SK-N-SH treated with all-trans-retinoic acid at 6 μM for 48 hours (cell line): ENCODE measurements around the gene MRTFA.
"Not testable (repeated sequence)": the region's sequence is repeated elsewhere in the genome, so short reads cannot be mapped to it uniquely, and the experiment has no call there.

Experiments used
- ATAC-seq: fragments of 200-7000 bp; cut with Tn5 transposase; 3 replicates; pipeline ENCODE4 v1.9.1; 2020; ENCODE audit warnings: mild to moderate bottlenecking, moderate library complexity
- ARNTL ChIP-seq: fragments of 450-650 bp; formaldehyde crosslinking; IDR thresholded peaks from 2 replicates; pipeline ENCODE4 v1.5.0; 2020; ENCODE audit warnings: low read depth, mild to moderate bottlenecking, moderate library complexity, borderline replicate concordance
- CSDC2 ChIP-seq: fragments of 250-450 bp; sonication (Bioruptor Pico); IDR thresholded peaks from 2 replicates; pipeline ENCODE4 v1.5.0; 2020; ENCODE audit warnings: mild to moderate bottlenecking, moderate library complexity
- ESRRG ChIP-seq: fragments of 250-450 bp; sonication (Bioruptor Pico); IDR thresholded peaks from 2 replicates; pipeline ENCODE4 v1.6.1; 2021; ENCODE audit warnings: mild to moderate bottlenecking
- GLIS3 ChIP-seq: fragments of 250-450 bp; sonication (Bioruptor Pico); IDR thresholded peaks from 2 replicates; pipeline ENCODE4 v1.5.0; 2020; ENCODE audit warnings: mild to moderate bottlenecking, moderate library complexity
- ISL1 ChIP-seq: fragments of 250-450 bp; sonication (Bioruptor Pico); IDR thresholded peaks from 2 replicates; pipeline ENCODE4 v2.1.2; 2022; ENCODE audit warnings: mild to moderate bottlenecking, moderate library complexity
- PPARA ChIP-seq: fragments of 250-450 bp; sonication (Bioruptor Pico); IDR thresholded peaks from 2 replicates; pipeline ENCODE4 v1.5.0; 2020; ENCODE audit warnings: mild to moderate bottlenecking, borderline replicate concordance
- RARB ChIP-seq: fragments of 250-450 bp; sonication (Bioruptor Pico); IDR thresholded peaks from 2 replicates; pipeline ENCODE4 v1.8.0; 2021; ENCODE audit warnings: mild to moderate bottlenecking, moderate library complexity
- SNAI2 ChIP-seq: fragments of 250-450 bp; sonication (Bioruptor Pico); IDR thresholded peaks from 2 replicates; pipeline ENCODE4 v1.5.0; 2020; ENCODE audit warnings: mild to moderate bottlenecking, moderate library complexity
- TCF4 ChIP-seq: fragments of 250-450 bp; sonication (Bioruptor Pico); IDR thresholded peaks from 2 replicates; pipeline ENCODE4 v1.8.0; 2021; ENCODE audit warnings: mild to moderate bottlenecking, moderate library complexity, borderline replicate concordance
- TOX ChIP-seq: fragments of 250-450 bp; sonication (Bioruptor Pico); IDR thresholded peaks from 2 replicates; pipeline ENCODE4 v1.8.0; 2021; ENCODE audit warnings: mild to moderate bottlenecking, moderate library complexity, borderline replicate concordance
- ZC3H10 ChIP-seq: fragments of 250-450 bp; sonication (Bioruptor Pico); IDR thresholded peaks from 2 replicates; pipeline ENCODE4 v1.5.1; 2021; ENCODE audit warnings: mild to moderate bottlenecking, moderate library complexity
- ZFP3 ChIP-seq: fragments of 250-450 bp; sonication (Bioruptor Pico); IDR thresholded peaks from 2 replicates; pipeline ENCODE4 v1.5.0; 2020; ENCODE audit warnings: mild to moderate bottlenecking, moderate library complexity
- ZFP30 ChIP-seq: fragments of 450-650 bp; formaldehyde crosslinking; IDR thresholded peaks from 2 replicates; pipeline ENCODE4 v1.5.0; 2022; ENCODE audit warnings: mild to moderate bottlenecking, moderate library complexity
- ZNF565 ChIP-seq: fragments of 450-650 bp; formaldehyde crosslinking; conservative IDR thresholded peaks from 2 replicates; pipeline ENCODE4 v1.5.0; 2020; ENCODE audit warnings: low read depth, mild to moderate bottlenecking, moderate library complexity
- ZNF70 ChIP-seq: fragments of 450-650 bp; formaldehyde crosslinking; IDR thresholded peaks from 2 replicates; pipeline ENCODE4 v1.5.0; 2020; ENCODE audit warnings: mild to moderate bottlenecking, moderate library complexity
- ZNF8 ChIP-seq: fragments of 450-650 bp; formaldehyde crosslinking; IDR thresholded peaks from 2 replicates; pipeline ENCODE4 v1.5.0; 2020; ENCODE audit warnings: mild to moderate bottlenecking, moderate library complexity
- TF ChIP-seq, protein P1 (sequence below): fragments of 250-450 bp; sonication (Bioruptor Pico); IDR thresholded peaks from 2 replicates; pipeline ENCODE4 v1.5.0; 2020; ENCODE audit warnings: mild to moderate bottlenecking, moderate library complexity
- TF ChIP-seq, protein P2 (sequence below): fragments of 250-450 bp; sonication (Bioruptor Pico); IDR thresholded peaks from 2 replicates; pipeline ENCODE4 v1.5.1; 2020; ENCODE audit warnings: low read depth, mild to moderate bottlenecking, moderate library complexity
- TF ChIP-seq, protein P3 (sequence below): fragments of 250-450 bp; sonication (Bioruptor Pico); IDR thresholded peaks from 2 replicates; pipeline ENCODE4 v1.5.1; 2021; ENCODE audit warnings: mild to moderate bottlenecking, moderate library complexity
- TF ChIP-seq, protein P4 (sequence below): fragments of 250-450 bp; sonication (Bioruptor Pico); IDR thresholded peaks from 2 replicates; pipeline ENCODE4 v1.8.0; 2021; ENCODE audit warnings: low read depth, mild to moderate bottlenecking, moderate library complexity, borderline replicate concordance
- TF ChIP-seq, protein P5 (sequence below): fragments of 250-450 bp; sonication (Bioruptor Pico); IDR thresholded peaks from 2 replicates; pipeline ENCODE4 v1.8.0; 2020; ENCODE audit warnings: mild to moderate bottlenecking, moderate library complexity, borderline replicate concordance

Gene MRTFA

DNA sequence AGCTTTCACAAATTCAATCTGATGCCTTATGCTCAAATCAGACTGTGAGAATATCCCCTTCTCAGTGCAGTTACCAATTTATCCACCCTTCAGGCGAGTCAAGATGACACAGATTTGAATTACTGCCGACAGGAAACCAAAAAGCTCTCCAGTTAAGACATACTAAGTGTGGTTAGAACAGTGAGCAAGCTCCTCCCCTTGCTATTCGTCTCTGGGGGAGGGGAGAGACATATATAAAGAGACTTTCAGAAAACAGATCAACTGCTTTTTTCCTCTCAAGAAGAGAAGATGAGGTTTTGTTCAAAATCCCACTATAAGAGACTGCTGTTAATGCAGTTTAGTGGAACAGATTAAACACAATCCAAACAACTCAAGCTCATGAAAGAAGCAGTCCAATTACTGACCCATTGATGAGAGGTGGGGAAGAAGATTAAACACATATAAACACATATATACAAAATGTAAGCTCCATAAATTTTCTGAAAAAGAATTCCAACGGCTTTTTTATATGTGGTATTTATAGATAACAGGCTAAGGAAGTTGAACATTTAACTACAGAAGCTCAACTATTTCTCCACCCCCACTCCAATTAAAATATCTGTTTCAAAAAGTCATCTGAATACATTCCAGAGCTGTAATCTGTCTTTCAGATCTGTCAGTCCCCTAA is 102.7 kb downstream of the MRTFA start:
- TF ChIP-seq ESRRG (CRISPR knock-in tag) (no peak), PPARA (CRISPR knock-in tag) (no peak), CSDC2 (CRISPR knock-in tag) (no peak), SNAI2 (CRISPR knock-in tag) (no peak), GLIS3 (CRISPR knock-in tag) (no peak), TOX (CRISPR knock-in tag) (no peak), ARNTL (no peak), ZNF70 (CRISPR knock-in tag) (no peak), ZFP30 (CRISPR knock-in tag) (no peak), TCF4 (no peak), RARB (CRISPR knock-in tag) (no peak), ZFP3 (no peak), ISL1 (CRISPR knock-in tag) (no peak), ZNF565 (CRISPR knock-in tag) (no peak)
- TF ChIP-seq, protein P1, sequence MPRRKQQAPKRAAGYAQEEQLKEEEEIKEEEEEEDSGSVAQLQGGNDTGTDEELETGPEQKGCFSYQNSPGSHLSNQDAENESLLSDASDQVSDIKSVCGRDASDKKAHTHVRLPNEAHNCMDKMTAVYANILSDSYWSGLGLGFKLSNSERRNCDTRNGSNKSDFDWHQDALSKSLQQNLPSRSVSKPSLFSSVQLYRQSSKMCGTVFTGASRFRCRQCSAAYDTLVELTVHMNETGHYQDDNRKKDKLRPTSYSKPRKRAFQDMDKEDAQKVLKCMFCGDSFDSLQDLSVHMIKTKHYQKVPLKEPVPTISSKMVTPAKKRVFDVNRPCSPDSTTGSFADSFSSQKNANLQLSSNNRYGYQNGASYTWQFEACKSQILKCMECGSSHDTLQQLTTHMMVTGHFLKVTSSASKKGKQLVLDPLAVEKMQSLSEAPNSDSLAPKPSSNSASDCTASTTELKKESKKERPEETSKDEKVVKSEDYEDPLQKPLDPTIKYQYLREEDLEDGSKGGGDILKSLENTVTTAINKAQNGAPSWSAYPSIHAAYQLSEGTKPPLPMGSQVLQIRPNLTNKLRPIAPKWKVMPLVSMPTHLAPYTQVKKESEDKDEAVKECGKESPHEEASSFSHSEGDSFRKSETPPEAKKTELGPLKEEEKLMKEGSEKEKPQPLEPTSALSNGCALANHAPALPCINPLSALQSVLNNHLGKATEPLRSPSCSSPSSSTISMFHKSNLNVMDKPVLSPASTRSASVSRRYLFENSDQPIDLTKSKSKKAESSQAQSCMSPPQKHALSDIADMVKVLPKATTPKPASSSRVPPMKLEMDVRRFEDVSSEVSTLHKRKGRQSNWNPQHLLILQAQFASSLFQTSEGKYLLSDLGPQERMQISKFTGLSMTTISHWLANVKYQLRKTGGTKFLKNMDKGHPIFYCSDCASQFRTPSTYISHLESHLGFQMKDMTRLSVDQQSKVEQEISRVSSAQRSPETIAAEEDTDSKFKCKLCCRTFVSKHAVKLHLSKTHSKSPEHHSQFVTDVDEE: no peak
- TF ChIP-seq, protein P2, sequence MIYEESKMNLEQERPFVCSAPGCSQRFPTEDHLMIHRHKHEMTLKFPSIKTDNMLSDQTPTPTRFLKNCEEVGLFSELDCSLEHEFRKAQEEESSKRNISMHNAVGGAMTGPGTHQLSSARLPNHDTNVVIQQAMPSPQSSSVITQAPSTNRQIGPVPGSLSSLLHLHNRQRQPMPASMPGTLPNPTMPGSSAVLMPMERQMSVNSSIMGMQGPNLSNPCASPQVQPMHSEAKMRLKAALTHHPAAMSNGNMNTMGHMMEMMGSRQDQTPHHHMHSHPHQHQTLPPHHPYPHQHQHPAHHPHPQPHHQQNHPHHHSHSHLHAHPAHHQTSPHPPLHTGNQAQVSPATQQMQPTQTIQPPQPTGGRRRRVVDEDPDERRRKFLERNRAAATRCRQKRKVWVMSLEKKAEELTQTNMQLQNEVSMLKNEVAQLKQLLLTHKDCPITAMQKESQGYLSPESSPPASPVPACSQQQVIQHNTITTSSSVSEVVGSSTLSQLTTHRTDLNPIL: no peak
- TF ChIP-seq, protein P3, sequence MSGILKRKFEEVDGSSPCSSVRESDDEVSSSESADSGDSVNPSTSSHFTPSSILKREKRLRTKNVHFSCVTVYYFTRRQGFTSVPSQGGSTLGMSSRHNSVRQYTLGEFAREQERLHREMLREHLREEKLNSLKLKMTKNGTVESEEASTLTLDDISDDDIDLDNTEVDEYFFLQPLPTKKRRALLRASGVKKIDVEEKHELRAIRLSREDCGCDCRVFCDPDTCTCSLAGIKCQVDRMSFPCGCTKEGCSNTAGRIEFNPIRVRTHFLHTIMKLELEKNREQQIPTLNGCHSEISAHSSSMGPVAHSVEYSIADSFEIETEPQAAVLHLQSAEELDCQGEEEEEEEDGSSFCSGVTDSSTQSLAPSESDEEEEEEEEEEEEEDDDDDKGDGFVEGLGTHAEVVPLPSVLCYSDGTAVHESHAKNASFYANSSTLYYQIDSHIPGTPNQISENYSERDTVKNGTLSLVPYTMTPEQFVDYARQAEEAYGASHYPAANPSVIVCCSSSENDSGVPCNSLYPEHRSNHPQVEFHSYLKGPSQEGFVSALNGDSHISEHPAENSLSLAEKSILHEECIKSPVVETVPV (CRISPR knock-in tag): no peak
- TF ChIP-seq, protein P4, sequence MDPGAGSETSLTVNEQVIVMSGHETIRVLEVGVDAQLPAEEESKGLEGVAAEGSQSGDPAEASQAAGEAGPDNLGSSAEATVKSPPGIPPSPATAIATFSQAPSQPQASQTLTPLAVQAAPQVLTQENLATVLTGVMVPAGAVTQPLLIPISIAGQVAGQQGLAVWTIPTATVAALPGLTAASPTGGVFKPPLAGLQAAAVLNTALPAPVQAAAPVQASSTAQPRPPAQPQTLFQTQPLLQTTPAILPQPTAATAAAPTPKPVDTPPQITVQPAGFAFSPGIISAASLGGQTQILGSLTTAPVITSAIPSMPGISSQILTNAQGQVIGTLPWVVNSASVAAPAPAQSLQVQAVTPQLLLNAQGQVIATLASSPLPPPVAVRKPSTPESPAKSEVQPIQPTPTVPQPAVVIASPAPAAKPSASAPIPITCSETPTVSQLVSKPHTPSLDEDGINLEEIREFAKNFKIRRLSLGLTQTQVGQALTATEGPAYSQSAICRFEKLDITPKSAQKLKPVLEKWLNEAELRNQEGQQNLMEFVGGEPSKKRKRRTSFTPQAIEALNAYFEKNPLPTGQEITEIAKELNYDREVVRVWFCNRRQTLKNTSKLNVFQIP: no peak
- ATAC-seq: peak; percentile 66

DNA sequence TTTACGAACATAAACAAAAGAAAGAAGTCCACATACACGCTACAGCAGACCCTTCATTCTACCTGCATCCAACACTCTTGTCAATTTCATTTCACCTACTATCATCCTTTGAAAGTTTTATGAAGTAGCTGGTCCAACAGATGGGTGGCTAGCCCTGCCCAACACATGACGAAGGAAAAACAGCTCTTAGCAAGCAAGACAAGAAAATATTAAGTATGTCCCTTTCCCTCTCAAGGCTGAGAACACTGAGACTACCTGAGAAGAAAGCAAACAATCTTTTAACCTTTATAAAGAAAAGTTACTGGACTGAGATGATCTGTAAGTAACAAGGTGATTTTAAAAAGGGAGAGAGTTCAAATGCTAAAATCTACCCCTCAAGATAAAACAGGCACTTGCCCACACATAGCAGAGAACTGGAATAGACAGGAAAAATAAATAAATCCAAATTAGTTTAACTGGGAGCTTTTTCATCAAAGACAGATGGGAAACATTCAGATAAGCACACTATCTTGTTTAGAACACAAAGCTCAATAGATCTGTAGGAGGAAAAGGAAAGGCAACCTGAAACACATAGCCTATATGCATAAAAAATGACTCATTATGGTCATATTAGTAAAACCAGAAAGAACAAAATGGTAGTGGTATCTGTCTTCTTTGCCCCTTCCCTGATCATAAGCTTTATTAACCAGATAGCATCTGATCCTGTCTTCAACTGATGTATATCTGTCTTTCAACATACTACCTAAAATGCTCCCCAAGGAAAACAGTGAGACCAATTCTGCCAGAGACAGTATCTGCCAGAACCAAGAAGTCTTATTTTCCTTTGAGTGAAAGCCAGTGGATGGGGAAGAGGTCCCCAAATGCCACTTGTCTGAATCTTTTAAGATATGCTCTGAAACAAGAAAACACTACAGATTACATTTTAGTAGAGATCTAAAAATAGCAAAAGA is 104.3 kb downstream of the MRTFA start:
- no peak for TF ChIP-seq ESRRG (CRISPR knock-in tag)
- TF ChIP-seq TOX (CRISPR knock-in tag): no peak
- TF ChIP-seq TCF4: peak; percentile 73; the same call in 1 of the 2 replicates
- ATAC-seq: no peak

DNA sequence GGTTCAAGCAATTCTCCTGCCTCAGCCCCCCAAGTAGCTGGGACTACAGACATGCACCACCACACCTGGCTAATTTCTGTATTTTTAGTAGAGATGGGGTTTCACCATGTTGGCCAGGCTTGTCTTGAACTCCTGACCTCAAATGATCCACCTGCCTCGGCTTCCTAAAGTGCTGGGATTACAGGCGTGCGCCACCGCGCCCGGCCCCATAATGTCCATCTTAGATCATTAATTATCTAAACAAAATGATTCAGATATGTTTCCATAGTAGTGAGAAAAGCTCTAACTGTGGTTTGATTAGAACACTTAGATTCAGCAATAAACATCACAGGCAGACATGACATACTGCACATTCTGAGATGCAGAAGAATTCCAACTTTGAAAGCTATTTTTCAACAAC is 106.1 kb downstream of the MRTFA start:
- ATAC-seq: not testable (repeated sequence)

DNA sequence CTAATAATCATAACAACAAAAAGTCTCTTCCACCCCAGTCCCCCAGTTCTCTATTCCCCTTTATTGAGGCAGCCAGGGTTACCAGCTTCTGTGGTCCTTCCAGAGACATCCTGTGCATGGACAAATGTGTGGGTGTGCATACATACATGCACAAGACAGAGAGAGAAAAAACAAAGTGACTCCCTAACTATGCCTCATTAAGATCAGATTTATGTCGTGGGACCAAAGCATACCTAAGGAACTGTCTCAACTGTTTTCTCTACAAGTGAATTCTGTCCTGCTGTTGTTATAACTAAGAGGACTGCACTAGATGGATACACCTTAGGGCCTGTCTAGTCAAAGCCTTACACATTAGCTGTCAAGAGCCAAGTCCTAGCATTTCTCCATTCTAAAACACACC is 106.7 kb downstream of the MRTFA start:
- ATAC-seq: no peak
- TF ChIP-seq, protein P5, sequence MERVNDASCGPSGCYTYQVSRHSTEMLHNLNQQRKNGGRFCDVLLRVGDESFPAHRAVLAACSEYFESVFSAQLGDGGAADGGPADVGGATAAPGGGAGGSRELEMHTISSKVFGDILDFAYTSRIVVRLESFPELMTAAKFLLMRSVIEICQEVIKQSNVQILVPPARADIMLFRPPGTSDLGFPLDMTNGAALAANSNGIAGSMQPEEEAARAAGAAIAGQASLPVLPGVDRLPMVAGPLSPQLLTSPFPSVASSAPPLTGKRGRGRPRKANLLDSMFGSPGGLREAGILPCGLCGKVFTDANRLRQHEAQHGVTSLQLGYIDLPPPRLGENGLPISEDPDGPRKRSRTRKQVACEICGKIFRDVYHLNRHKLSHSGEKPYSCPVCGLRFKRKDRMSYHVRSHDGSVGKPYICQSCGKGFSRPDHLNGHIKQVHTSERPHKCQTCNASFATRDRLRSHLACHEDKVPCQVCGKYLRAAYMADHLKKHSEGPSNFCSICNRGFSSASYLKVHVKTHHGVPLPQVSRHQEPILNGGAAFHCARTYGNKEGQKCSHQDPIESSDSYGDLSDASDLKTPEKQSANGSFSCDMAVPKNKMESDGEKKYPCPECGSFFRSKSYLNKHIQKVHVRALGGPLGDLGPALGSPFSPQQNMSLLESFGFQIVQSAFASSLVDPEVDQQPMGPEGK (CRISPR knock-in tag): no peak
- no peak for TF ChIP-seq SNAI2 (CRISPR knock-in tag)
- TF ChIP-seq ISL1 (CRISPR knock-in tag): no peak
- no peak for TF ChIP-seq RARB (CRISPR knock-in tag)
- TF ChIP-seq ZC3H10 (CRISPR knock-in tag): no peak
- TF ChIP-seq, protein P2: no peak
- no peak for TF ChIP-seq GLIS3 (CRISPR knock-in tag)
- TF ChIP-seq, protein P1: no peak
- TF ChIP-seq ZNF8: no peak
